Vagina (tissue), 2 donors: ENCODE data around the gene NDUFV2.

Experiments
- POLR2AphosphoS5 ChIP-seq, 2 donors: sonication (generic); formaldehyde crosslinking; IDR thresholded peaks; one replicate each; pipeline ENCODE4 v1.9.0; 2017; ENCODE audit warnings: antibody characterized with exemption in 2 of 2, mild to moderate bottlenecking in 2 of 2, low read depth in 1 of 2; ENCODE audit not compliant: insufficient read depth in 1 of 2
- TF ChIP-seq, protein P1 (sequence below), 3 experiments: fragments of 450-650 bp in 2 of 3; fragments of 200-600 bp in 1 of 3; sonication (generic) in 1 of 3; IDR thresholded peaks; one replicate each; pipeline ENCODE4 v1.5.1; 2017 to 2019; ENCODE audit warnings: antibody characterized with exemption in 3 of 3, mild to moderate bottlenecking in 2 of 3, moderate library complexity in 2 of 3

DNA sequence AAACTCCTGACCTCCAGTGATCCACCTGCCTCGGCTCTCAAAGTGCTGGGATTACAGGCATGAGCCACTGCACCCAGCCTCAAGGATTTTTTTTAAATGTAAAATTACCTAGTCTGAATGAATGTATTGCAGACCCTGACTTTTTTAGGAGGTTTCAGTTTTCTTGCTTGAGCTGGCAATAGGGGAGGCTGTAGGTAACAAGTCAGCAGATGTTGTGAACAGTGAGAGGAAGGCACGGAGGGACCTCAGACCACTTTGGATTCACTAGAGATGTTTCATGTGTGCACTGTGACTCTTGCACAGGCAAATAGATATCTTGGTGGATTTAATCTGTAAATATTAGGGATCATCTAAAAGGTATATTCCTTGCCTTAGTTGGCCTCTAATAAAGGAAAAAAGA lies 6.4 kb downstream of the NDUFV2 start:
- TF ChIP-seq POLR2AphosphoS5 (IDR thresholded peaks at IDR 0.05; ENCODE audit: insufficient read depth in 1 of 2, low read depth in 1 of 2), result no peak
- TF ChIP-seq, protein P1, sequence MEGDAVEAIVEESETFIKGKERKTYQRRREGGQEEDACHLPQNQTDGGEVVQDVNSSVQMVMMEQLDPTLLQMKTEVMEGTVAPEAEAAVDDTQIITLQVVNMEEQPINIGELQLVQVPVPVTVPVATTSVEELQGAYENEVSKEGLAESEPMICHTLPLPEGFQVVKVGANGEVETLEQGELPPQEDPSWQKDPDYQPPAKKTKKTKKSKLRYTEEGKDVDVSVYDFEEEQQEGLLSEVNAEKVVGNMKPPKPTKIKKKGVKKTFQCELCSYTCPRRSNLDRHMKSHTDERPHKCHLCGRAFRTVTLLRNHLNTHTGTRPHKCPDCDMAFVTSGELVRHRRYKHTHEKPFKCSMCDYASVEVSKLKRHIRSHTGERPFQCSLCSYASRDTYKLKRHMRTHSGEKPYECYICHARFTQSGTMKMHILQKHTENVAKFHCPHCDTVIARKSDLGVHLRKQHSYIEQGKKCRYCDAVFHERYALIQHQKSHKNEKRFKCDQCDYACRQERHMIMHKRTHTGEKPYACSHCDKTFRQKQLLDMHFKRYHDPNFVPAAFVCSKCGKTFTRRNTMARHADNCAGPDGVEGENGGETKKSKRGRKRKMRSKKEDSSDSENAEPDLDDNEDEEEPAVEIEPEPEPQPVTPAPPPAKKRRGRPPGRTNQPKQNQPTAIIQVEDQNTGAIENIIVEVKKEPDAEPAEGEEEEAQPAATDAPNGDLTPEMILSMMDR (IDR thresholded peaks at IDR 0.05), result no peak
